GM21381 (cell line): ENCODE data around the gene CARD10.

ENCODE experiments used
- ATAC-seq: cut with Tn5 transposase; IDR thresholded peaks from one replicate; pipeline ENCODE4 v1.9.1; 2021; ENCODE audit warnings: mild to moderate bottlenecking, moderate library complexity; ENCODE audit not compliant: unreplicated experiment

CARD10 gene

GRCh38 chr22:37443977-37444376 lies 75.2 kb downstream of the CARD10 start:
- ATAC-seq: no peak

- ATAC-seq: no peak
Measured at GRCh38 chr22:37443086-37443485, 76.1 kb downstream of the CARD10 start.

GRCh38 chr22:37442537-37442936 lies 76.7 kb downstream of the CARD10 start:
- no peak for ATAC-seq

- no peak for ATAC-seq
Measured at GRCh38 chr22:37442135-37442534, 77.1 kb downstream of the CARD10 start.

- no peak for ATAC-seq
Measured at GRCh38 chr22:37440875-37441274, 78.3 kb downstream of the CARD10 start.
